Stomach (tissue), 4 donors: ENCODE measurements around the gene NACA2.

Source experiments
- CTCF ChIP-seq, 7 experiments: fragments of 450-650 bp in 4 of 7; fragments of 200-600 bp in 3 of 7; sonication (generic) in 3 of 7; IDR thresholded peaks; one replicate each; pipeline ENCODE4 v1.5.1; 2016 to 2019; ENCODE audit warnings: antibody characterized with exemption in 7 of 7, control low read depth in 2 of 7, mild to moderate bottlenecking in 1 of 7
- EP300 ChIP-seq: sonication (generic); formaldehyde crosslinking; IDR thresholded peaks from one replicate; pipeline ENCODE4 v1.6.1; 2017; ENCODE audit warnings: antibody characterized with exemption
- POLR2A ChIP-seq, 4 donors: fragments of 450-650 bp; IDR thresholded peaks; one replicate each; pipeline ENCODE4 v1.6.1; 2016; ENCODE audit warnings: antibody characterized with exemption in 4 of 4, control low read depth in 2 of 4, mild to moderate bottlenecking in 1 of 4, moderate library complexity in 1 of 4
- POLR2AphosphoS5 ChIP-seq, 3 donors: sonication (generic); formaldehyde crosslinking; IDR thresholded peaks; one replicate each; pipeline ENCODE4 v1.6.1; 2016; ENCODE audit warnings: antibody characterized with exemption in 3 of 3

GRCh38 chr17:61582593-61582992 is 8.4 kb downstream of the NACA2 start:
- TF ChIP-seq POLR2A (IDR thresholded peaks at IDR 0.05) (no peak), CTCF (IDR thresholded peaks at IDR 0.05) (no peak), EP300 (no peak), POLR2AphosphoS5 (IDR thresholded peaks at IDR 0.05) (no peak)
